NCI-H1417 treated with DMSO at 0.1 percent for 48 hours (cell line): ENCODE data around the gene CEP63.

Source experiments
- DNase-seq: peaks from one replicate; lab custom pipeline; 2025; lab: John Stamatoyannopoulos, UW

Gene CEP63

DNA sequence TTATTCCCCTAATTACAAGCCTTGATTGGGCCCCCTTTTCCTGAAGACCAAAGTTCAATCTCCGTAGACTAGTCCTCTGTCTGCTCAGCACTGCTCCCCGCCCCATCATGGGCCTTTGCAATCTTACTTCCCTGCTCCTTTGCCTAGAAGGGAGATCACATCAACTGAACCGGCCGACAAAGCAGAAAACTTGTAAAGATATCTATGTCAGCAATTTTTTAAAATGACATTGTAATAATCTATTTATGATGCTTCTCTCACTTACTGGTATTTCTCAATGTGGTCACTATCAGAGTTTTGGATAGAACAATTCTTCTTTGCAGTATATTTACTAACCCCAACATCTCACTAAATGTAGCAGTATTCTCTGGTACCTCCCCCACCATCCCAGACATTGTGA, 17.3 kb upstream of the CEP63 start:
- DNase-seq, result no peak

DNA sequence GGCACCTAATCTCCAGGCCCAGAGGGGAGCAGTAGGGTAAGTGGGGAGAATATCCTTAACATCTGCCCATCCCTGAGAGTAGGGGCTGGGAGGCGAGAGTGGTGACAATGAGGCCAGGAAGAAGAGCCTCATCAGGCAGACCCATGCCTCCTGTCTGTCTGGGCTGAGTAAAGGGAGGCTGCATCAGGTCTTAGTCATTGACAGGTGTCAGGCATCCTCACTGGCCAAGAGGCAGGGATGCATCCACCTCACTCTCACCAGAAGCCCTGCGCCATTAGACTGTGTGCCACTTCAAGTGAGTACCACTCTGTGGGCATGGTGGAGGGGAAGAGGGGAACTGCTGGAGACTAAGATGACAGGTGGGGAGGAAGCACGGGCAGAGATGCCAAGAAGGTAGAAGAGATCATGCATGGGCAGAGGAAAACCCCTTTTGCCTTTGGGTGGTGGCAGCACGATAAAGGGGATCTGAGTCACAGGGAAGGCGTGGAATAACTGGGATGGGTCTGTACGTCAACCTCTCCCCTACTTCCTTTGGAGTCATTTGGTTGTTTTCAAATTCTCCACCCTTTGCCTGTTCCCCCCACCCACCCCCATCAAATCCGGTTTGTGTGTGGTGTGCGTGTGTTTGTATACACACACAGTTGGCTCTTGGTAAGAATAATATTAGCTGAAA, 14.2 kb upstream of the CEP63 start:
- no peak for DNase-seq

DNA sequence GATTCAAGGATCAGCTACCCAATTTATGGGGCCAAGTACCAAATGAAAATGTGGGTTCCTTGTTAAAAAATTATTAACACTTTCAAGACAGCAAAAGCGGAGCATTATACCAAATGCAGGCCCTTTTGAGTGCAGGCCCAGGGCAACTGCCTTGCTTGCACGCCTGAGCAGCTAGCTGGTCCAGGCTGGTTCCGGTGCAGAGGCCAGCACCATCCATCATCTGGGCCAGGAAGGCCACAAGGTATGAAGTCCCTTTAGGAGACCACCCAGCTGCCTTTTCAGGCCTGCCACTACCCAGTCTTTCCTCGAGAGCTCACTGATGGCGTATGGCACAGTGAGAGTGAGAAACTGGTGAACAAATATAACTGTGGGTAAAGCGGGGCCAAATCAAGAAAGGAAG, 13.0 kb upstream of the CEP63 start:
- DNase-seq, result no peak

DNA sequence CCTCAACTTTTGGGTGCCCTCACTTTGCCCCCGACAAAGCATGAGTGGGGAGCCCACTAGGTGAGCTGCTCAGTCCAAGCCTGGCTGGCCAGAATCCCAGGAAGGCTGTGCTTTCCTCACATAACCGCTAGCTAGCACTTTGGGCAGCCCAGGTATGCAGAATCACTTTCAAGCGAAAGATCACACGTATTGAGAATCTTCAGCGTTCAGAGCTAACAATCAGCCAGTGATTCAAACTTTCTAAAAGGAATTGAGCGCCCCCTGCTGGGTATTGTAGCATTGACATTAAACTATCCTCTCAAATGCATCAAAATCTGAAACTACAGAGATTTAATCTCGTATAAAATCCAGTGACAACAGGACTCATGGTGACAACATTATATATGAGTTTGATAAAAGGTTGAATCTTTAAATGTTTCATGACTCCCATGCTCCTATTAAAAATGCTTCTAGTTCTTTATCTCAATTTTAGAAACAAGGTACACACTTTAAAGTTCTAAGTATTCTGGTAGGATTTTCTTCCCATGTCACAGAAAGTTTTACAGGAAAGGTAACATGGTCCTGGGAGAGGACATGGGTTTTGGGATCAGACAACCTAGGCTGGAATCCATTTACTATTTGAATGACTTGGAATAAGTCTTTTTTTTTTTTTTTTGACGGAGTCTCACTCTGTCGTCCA, 11.8 kb upstream of the CEP63 start:
- no peak for DNase-seq

DNA sequence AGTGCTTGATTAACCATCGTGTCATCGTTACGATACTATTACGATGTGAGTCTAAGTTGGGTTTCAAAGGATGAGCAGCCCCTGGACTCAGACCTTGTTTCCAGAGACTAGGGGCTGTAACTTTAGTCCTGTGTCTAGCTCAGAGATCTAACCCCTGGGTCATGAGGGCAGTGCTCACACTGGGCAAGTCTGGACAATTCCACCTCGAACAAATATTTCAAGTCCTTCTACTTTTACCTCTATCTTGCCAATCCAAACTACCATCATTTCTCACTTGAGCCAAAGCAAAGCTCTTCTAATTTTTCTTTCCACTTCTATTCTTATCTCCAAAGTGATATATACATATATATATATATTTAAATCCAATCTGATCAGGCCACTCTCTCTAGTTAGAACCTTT, 10.9 kb upstream of the CEP63 start:
- no peak for DNase-seq

DNA sequence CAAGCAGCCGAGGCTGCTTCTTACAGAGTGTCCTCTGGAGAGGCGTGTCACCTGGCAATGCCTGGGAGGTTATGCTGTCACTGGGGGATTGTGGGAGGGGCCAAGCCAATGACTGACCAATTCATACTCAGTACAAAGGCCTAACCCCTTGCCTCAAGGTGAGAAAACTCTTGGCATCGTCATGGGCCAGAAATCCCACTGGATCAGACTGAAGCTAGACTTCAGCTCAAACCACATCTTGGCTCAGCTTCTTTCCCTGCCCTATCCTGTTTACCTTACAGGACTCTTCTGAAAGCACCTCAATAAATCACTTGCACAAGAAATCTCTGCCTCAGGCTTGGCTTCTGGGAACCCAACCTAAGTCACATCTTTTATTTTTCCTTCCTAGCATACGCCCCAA, 9.6 kb upstream of the CEP63 start:
- no peak for DNase-seq

DNA sequence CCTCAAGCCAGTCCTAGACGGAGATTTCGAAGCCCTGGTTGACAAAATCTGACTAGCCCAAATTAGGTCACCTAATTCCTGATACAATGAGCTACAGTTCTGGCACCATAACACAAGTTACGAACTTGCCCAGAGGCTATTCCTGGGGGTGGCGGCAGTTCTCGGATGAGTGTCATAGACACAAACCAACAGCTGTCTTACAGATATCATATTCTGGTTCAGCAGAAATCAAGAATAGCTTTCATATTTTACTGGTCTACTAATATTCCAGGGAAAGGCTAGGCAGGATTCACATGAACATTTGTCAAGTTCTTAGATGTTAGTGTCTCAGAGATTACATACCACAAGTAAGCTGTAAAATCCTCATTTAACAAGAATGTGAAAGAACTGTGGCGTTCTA, 8.9 kb upstream of the CEP63 start:
- DNase-seq, result no peak

DNA sequence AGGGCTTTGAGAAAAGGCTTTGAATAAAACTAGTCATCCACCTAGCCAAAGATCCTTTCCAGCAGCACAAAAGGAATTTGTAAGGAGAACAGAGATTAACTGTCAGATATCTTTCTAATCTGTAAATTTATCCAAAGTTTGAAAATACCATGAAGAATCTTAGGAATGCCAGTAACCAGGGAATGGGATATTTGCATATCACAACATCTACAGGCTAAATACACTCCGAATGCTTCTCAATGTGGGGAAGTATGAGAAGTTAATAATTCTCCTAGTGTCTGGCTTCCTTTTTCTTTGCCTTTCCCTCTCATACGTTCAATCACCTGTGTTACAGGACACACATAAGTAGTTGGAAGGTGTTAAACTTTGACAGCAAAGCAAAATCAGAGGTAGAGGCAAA, 7.9 kb upstream of the CEP63 start:
- no peak for DNase-seq

DNA sequence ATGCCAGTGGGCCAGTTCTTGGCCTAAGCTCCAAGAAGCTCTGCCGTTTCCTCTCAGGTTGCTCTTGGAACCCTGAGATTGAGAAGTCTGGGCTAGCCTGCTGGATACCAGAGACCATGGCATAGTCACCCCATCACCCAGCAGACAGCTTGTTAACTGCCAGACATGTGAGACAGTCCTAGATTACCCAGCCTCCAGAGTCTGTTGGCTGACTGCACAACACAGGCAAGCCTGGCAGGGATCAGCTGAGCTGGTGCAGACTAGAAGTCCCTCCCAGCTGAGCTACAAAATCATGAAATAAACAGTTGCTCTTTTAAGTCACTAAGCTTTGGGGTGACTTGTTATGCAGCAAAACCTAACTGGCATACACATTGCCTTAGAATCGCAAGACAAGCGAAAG, 5.3 kb upstream of the CEP63 start:
- DNase-seq, result no peak

DNA sequence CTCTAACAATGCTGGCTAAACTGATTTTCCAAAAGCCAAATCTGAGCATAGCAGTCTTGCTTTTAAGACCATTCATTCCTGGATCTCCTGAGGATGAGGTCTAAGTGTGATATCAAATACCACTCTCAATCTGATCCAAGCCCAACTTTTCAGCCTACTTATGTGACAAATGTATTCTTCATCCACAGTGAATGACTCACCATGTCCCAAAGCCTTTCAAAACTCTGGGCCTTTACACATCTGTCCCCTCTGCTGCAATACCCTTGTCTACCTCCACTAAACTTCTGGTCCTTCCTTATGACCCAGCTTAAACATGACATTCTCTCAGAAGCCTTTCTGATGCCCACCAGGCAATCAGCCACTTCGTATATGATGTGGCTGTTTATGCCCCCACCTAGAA, 4.7 kb upstream of the CEP63 start:
- no peak for DNase-seq

DNA sequence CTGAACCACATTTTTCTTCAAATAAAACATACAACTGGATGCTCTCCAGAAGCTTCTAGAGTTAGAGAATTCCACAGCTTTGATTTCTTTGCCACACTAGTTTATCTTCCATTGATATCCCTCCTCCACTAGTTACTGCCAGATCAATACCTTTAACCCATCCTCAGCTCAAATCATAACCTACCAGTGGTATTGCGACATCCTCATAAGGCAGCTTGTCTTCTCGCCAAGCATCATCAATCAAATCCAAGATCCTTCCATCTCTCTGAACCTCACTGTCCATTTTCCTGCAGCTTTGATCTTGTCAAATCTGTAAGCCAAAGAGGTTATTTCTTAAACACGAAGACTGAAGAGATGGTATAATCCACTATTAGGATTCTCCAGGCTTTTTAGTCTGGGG, 3.2 kb upstream of the CEP63 start:
- DNase-seq, result no peak

DNA sequence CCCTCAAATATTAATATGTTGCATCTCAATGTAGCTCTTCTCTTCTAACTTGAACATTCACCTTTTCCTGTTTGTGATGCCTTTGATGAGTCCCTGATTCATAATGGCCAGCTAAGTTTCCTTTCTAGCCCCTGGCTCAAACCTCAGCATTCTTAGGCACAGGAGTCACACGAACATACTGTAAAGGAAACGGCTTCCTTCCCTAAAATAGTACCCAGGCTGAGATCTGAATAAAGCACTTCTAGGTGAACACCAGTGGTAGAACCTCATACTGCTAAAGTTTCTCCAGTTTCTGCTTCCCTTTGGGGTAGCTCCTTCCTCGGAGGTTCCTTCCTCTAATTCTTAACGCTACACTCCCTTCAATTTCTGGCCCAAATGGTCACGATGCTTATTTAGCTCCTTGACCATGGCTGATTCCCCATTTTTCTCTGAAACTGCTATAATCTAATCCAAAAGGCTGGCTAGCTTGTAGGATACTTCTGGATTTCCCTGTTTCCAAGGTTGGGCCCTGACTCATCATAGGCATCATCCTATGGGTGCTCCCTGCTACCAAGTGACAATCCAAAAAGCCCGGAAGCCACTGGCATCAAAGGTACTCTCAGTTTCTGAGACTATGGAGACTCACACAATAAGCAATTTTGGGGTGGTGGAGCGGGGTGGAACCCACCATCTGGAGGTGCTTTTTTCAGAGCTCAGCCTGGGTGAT, 2.5 kb upstream of the CEP63 start:
- no peak for DNase-seq

DNA sequence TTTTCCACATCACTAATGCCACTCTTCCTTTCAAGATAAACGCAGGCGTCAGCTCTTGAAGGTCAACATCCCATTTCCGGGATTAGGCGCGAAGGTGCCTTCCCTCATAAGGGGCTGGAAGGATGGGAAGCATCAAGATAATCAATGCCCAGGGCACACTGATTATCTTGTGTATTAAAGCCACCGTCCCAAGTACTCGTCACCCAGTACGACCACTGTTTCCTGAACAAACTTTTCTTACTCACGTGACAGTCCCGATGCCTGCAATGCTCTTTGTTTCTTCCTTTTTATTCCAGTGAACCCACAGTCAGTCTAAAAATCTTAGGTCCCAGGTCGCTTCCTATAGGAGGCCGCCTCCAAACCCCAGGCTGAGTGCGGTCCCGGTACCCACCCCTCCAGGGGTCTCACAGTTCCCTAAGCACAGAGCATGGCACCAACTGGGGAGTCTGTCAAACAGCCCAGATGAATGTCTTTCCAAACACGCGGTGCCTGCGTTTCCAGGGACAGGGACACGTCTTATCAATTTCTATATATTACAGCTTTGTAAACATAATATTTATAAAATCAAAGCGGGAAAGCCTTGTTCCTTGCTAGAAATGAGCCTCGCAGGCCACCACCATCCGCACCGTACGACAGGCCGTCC, 661 bp upstream of the CEP63 start:
- no peak for DNase-seq

DNA sequence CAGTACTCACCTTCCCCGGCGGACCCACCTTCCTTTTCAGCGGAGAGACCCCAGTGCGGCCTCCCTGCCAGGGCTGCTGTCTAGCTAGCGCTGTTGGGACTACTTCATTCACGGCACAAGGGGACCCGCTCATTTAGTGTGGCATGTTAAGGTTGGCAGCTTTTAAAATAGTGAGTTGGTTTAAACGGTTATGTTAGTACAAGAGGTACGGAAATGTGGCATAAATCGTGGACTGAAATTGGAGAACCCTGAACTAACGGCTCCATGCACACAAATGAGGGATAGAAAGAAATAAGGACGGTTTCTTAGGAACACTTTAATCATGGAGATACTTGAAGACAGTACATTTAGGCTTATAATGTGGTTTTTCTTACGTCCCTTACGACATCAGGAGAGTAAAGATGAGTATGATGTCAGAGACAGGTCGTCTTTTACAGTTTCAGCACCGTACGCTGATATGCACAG, 752 bp downstream of the CEP63 start:
- DNase-seq, result no peak

DNA sequence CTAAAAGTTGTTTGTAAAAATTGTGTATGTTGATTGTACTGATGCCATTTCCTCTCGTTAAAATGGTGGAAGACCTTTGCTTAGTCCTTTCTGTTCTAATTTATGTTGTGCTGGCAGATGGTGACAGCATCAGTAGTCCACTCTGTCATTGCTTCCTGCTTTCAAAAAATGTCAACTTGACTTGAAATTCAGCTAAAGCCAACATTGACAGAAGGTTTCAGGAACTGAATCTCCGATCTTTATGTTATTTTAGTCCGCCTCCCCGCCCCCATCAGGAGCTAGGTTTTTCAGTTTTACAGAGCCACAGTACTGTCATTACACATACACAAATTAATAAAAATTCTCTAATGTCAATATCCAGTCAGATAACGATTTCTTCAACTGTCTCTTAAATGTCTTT, 1.5 kb downstream of the CEP63 start:
- no peak for DNase-seq

DNA sequence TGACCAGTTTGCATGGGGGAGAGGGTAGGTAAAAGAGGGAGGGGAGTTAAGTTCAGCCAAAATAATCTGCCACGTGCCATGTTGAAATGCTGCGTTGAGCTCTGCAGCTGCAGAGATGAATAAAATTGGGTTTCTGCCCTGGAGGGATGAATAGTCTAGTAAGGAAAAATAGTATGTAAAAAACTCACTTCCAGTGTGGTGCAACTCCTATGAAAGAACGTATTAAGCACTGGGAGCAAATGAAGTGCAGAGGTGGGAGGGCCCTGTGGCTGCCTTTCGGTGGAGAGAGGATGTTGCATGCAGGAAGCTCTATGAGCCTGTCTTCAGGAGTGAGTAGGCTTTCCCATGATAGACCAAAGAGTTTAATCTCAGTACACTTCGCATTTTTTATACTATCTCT, 8.6 kb downstream of the CEP63 start:
- no peak for DNase-seq

DNA sequence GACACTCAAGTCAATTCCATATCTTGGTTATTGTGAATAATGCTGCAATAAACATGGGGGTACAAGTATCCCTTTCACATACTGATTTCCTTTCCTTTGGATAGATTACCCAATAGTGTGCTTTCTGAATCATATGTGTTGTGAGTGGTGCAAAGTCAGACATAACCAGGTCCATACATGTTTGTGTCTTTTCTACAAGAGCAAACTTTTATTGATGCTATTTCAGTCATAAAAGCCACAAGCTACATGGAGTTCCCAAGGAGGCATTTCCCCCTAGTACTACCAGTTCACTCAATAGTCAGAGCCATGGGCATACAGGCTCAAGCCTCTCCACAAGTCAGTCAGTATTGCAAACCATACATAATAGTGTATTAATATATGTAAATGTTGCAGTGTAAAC, 10.1 kb downstream of the CEP63 start:
- no peak for DNase-seq

DNA sequence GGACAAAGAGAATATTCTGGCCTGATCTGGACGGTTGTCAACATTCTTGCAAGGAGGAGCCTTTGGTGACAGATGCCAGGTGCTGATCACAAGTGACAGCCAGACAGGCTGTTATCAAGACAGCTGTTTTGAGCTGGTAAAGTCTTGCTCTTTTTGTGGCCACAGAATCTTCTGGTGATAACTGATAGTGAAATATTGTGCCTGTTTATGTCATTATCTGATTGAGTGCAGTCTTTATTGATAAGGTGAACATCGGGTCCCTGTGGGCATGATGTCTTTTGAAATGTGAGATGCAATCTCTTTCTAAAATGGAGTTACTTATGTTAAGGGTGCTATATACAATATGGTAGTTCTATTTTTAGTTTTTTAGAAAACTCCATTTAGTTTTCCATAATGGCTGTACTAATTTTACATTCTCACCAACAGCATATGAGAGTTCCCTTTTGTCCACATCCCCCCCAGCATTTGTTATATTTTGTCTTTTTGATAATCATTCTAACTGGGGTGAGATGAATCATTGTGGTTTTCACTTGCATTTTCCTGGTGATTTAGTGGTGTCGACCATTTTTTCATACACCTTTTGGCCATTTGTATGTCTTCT, 10.7 kb downstream of the CEP63 start:
- DNase-seq, result no peak

DNA sequence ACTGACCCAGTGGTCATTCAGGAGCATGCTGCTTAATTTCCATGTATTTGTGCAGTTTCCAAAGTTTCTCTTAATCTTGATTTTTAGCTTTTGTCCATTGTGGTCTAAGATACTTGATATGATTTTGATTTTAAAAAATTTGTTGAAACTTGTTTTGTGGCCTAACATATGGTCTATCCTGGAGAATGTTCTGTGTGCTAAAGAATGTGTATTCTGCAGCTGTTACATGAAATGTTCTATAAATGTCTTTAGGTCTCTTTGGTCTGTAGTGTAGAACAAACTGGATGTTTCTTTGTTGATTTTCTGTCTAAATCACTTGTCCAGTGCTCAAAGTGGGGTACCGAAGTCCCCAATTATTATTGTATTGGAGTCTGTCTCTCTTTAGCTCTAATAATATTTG, 17.4 kb downstream of the CEP63 start:
- DNase-seq, result no peak

DNA sequence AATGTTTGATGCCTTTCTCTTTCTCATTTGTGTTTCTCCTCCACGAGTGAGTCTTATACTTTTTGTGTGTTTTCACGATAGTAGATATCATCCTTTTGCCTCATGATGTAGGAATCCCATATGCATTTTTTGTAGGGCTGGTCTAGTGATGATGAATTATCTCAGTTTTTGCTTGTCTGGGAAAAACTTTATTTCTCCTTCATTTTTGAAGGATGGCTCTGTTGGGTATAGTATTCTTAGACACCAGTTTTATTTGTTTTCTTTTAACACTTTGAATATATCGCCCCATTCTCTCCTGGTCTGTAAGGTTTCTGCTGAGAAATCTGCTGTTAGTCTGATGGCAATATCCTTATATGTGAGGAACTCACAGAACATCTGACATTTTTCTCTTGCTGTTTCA, 18.3 kb downstream of the CEP63 start:
- DNase-seq, result no peak

DNA sequence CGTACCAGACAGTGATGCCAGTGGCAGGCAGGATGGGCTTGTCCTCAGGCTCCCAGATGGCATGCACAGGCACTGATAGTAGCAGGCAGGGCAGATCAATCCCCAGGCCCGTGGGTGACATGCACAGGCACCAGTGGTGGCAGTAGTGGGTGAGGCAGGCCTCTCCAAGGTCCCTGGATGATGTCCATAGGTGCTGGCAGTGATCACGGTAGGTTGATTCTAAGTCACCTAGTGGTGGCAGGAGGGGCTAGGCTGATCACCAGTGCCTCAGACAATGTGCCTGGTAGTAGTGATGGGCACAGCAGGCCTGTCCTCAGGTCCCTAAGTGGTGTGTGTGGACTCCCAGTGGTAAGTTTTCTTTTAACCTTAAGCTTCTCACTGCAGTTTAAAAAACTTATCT, 19.6 kb downstream of the CEP63 start:
- DNase-seq, result no peak

DNA sequence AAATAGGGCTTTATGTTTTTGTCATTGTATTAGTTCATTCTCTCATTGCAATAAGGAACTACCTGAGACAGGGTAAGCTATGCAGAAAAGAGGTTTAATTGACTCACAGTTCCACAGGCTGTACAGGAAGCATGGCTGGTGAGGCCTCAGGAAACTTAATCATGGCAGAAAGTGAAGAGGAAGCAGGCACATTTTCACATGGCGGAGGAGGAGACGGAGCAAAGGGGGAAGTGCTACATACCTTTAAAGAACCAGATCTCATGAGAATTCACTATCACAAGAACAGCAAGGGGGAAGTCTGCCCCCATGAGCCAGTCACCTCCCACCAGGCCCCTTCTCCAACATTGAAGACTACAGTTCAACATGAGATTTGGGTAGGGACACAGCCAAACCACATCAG, 25.6 kb downstream of the CEP63 start:
- DNase-seq, result no peak

DNA sequence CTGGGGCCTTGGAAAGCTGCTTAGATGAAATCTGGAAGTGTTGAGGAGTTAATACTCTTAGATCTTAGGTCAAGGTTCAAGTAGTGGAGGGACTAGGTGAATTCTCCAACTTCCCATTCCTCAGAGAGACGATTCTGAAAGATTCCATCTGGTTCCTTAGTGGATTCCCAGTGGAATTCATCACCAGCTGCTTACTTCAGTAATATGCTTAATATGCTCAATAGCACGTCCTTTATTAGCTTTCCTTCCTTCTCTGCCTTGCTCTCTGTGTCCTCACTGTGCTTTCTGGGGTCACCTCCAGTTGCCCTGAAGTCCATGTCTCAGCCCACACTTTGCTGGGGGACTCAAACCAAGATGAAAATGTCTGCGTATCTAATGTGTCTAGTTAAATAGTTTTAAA, 31.0 kb downstream of the CEP63 start:
- DNase-seq, result no peak
